SHP77 treated with DMSO at 0.1 percent for 48 hours (cell line): ENCODE data around the gene ZC3H13.

Experiments
- DNase-seq: peaks from one replicate; lab custom pipeline; 2025; lab: John Stamatoyannopoulos, UW

Gene ZC3H13

DNA sequence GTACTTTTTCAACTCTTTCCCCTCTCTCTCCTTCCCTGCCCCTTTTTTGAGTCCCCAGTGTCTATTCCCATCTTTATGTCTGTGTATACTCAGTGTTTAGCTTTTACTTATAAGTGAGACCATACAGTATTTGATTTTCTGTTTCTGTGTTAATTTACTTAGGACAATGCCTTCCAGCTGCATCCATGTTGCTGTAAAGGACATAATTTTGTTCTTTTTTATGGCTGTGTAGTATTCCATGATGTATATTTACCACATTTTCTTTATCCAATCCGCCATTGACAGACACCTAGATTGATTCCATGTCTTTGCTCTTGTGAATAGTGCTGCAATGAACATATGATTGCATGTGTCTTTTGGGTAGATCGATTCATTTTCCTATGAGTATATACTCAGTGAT, 10.7 kb upstream of the ZC3H13 start:
- DNase-seq, result no peak

DNA sequence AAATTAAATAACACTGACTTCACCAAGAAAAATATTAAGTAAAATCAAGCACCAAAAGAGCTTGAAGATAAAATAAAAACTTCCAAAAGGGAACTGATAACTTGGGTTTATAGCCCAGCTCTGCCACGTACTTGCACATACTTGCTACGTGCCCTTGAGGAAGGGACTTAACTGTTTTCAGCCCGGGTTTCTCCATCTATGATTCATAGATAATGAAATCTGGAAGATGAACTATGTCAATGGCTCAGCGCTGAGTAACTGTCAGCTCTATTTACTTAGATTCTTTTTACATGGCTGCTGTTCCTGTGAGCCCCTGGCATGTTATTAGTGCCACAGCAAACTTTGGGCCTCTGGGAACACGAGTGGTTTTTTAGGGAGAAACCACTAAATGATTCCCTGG, 9.6 kb upstream of the ZC3H13 start:
- DNase-seq, result no peak

DNA sequence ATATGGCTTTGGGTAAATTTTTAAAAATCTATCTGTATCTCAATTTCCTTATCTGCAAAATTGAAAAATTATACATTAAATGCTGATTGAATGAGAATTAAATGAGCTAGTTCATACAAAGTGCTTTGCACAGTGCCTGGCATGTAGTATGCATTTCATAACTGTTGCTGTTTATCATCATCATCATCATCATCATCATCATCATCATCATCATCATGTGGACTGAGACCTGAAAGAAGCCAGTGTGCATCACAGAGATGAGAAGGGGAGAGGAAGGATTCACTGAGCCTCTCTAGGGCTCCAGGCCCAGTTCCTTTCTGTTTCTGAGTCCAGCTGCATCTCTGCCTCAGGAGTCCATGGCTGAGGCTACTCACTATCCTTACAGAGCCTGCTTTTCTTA, 6.9 kb upstream of the ZC3H13 start:
- no peak for DNase-seq

DNA sequence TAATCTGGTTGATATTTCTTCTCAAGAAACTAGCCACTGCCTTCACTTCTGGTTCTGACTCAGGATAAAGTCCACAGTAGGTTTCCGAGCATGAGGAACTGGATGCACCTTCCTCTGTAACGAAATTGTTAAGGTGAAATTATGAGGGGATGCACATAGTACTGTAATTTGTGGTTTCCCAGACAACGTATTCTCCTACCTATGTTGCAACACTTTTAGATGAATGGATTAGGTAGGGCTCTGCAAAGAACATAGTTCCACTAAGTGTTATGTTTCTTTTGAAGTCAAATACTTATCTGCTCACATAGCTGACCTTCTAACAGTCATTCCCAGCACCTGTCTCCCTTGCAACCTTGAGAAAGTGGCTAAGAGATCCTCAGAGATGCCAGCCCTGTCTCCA, 5.7 kb upstream of the ZC3H13 start:
- DNase-seq, result no peak

DNA sequence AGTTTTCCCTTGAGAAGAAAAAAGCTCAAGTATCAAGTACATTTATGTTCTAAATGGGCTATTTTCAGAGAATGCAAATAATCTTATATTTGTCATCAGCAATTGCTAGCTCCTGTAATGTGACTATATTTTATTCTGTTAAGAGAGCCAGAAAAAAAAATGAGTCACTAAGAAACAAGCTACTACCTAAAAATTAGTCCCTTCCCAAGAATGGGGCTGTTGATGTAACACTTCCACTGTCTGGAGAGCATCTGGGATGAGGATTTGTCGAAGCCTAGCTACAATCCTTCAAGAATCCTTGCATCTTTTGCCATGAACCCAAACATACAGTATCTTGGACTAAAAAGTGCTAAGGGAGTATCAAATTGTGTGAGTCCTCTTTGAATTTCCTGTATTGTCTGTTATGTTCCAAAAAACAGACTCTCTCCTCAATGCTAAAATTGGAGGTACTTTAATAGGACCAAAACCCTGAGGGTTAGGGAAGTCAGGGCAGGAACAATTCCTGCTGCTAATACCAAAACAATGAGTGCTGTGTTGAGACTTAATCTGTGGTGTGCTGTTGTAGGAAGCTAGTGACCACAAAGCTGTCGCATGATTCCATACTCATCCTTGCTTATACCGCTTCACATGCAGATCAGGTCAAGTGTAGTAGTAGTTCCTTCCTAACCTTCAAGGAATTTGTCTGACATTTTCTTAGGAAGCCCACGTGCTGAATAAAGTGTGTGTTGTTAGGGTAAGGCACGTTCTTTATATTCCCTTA, 4.9 kb upstream of the ZC3H13 start:
- DNase-seq, result no peak

DNA sequence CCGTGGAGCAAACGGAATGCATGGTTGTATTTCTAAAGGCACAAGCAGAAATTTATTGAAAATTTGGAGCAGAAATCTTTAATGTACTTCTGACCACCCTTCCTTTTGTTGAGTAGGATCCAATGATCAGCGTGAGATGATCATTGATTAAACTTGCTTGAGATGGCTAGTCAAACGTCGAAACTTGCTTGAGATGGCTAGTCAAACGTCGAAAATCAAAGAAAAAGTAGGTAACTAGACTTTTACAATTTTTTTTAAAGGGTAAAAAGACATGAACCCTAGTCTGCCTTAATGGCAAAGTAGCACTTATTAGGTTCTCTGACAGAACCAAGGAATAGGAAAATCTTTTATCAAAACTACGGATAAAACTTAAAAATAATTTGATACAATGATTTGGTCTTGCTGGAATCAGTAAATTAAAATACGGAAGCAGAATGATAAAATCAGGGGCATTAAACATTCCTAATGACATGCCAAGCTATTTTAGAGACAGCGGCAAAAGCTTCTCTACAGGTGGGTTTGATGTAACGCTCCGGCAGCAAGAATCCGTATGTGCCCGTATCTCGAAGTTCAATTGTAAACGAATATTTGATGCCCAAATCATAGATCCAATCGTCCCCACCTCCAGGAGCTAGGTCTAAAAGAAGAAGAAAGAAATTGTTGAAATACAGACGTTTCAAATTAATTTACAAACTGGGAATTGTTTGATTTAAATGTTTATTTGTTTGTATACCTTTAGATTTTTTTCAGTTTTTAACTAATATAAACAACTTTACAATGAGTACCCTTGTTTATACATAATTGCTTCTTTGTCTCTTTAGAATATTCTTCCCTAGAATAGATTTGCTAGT, 841 bp upstream of the ZC3H13 start:
- DNase-seq, result no peak

DNA sequence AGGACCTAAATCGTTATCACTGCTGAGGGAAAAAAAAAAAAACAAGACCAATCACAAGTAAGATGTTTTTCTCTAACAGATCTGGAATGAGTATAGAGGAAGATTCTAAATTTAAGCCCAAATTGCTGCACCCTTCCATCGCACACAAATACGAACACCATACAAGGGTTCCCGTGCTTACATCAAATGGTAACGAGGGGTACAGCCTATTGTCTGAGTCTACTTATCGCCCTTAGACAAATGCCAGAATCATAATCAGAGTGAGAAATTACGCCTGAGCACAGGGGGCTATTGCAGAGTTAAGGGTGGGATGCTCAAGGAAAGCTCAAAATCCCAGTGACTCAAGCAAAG, 603 bp downstream of the ZC3H13 start:
- DNase-seq, result no peak

DNA sequence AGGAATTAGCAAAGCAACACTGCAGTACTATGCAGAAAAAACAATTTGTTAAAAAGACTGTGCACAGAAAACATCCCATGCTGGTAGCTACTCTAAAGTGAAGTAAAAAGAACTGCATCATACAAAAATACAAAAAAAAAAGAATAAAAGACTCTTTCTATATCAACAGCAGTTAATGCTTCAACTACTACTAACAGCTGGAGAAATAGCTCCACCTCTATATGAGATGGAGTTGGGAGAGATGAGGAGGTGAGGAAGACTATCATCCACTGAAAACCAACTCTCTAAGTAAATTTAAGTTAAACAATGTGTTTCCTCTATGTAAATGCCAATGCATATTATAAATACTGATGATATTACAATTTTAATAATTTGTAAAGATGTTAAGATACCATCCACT, 1.8 kb downstream of the ZC3H13 start:
- no peak for DNase-seq

DNA sequence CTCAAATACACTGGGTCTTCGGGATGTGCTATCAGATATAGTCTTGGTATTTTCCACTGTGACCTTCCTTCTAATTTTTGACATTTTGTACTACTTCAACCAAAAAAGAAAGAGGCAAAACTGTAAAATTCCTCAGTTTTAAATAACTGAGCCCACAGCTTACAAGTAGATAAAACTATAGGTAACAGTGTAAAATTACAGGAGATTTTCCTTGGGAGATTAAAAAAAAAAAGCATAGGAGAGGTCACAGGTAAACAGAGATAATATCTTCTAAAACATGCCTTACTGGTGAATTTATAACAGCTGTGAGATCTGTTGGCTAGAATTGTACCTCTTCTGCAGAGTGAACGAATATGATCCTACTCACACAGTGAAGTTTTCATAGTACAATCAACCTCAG, 7.1 kb downstream of the ZC3H13 start:
- no peak for DNase-seq

DNA sequence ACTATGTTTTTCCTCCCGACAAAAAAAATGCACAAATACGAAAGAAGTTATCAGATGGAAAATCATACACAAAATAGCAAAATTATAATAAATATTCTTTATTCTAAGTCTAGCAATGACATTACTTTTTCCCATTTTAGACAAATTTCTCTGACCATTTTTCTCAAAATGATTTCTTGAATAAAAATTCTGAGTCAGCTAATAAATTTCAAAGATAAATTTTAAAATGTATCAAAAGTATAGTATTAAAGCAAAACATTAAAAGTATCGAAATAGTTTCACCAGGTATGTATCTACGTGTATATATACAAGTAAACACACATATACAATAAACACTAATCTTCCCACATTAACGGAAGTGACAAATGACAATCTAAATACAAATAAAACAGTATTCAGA, 8.9 kb downstream of the ZC3H13 start:
- no peak for DNase-seq

DNA sequence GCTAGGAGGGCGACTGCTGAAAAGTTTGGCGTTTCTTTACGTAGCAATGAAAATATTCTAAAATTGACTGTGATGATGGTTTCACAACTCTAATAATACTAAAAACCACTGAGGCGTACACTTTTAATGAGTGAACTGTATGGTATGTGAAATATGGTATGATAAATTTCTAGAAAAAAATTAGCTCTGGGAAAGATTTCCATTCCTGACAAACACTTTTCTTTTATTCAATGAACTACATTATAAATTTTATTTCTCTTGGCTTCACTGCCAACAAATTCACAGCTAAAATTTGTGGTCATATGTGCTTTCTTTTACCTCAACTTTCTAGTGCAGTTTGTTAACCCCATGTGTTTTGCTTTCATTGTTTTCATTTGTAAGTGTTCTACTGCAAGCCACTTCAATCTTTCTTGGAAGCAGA, 11.1 kb downstream of the ZC3H13 start:
- no peak for DNase-seq

DNA sequence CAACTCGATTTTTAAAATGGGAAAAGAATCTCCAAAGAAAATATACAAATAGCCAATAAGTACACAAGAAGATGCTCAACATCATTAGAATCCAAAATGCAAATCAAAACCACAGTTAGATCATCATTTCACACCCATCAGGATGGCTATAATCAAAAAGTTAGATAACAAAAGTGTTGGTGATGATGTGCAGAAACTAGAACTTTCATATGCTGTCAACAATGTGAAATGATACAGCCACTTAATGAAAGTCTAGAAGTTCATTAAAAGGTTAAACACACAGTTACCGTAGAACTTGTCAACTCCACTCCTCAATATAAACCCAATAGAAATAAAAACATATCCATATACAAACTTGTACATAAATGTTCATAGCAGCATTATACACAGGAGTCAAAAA, 11.8 kb downstream of the ZC3H13 start:
- no peak for DNase-seq

DNA sequence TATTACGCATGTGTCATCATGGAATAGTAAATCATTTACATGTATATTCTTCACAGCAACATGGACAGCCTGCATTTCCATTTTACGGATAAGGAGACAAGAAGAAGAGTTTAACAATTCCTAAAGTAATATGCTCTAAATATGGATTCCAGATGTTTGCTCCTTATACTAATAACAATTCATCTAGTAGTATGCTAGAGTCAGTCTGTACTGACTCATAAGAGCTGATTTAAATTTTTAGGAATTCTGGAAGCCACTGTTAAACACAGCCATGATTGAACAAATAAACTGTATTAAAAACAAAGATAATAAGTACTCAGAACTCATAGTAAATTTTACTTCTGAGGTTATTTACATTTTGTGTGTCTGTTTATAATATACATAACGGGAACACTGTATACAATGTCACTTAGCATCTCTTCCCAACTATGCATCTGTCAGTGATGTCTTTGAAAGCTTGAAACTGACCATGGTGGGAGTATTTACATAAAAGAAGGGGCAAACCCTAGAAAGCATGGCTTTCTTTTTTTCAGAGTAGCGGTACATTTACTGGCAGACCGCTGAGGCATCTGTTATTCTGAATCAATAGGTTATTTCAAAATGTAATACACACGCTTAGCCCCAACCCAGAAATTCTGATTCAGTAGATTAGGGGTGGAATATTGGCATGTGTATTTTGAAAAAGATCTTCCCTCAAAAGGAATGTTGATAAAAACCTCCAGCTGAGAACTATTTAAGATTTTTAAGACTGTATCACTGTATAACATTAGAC, 12.9 kb downstream of the ZC3H13 start:
- no peak for DNase-seq

DNA sequence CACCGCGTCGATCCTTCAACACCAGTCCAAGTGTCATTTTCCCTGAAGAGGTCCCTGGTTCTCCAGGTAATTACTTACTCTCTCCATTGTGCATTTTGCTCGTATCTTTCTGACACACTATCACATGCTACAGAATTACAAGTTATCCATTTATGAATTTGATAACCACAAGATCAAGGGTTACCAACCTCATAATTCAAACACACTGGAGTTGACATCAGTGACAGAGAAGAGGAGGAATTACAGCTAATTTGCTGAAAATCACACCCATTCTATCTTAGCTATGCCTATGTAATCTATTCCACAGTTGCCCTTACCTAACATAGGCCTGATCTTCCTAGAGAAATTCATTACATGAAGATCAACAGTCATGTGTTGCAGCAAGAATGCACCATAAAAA, 14.2 kb downstream of the ZC3H13 start:
- DNase-seq, result no peak

DNA sequence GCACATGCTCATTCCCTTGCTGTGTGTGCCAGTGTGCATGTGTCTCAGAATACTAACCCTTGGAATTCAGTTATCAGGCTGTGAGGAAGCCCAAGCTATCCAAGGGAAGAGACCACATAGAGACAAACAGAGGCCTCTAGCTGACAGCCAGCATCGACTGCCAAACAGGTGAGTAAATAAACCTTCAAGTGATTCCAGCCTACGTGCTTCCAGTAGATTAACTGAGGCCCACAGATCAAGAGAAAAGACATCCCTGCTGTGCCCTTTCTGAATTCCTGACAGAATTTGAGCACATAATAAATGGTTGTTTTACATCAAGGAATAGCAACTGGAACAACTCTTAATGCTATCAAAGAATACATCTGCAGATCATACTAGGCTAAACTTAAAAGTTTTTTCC, 17.5 kb downstream of the ZC3H13 start:
- peak; percentile 38 for DNase-seq

DNA sequence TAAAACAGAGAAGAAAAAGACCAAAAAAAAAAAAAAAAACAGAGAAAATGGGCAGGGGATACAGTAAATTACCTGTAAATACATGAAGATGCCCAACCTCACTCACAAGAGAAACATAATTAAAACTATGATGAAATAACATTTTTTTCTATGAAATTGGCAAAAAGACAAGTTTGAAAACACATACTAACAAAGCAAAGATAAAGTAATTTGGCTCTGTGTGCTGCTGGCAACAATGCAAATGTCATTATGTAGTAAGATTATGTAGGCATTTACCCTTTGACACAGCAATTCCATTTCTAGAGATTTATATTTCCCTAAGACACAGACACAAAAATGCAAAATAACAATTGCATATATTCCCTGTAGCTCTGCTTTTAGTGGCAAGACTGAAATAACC, 20.2 kb downstream of the ZC3H13 start:
- no peak for DNase-seq

DNA sequence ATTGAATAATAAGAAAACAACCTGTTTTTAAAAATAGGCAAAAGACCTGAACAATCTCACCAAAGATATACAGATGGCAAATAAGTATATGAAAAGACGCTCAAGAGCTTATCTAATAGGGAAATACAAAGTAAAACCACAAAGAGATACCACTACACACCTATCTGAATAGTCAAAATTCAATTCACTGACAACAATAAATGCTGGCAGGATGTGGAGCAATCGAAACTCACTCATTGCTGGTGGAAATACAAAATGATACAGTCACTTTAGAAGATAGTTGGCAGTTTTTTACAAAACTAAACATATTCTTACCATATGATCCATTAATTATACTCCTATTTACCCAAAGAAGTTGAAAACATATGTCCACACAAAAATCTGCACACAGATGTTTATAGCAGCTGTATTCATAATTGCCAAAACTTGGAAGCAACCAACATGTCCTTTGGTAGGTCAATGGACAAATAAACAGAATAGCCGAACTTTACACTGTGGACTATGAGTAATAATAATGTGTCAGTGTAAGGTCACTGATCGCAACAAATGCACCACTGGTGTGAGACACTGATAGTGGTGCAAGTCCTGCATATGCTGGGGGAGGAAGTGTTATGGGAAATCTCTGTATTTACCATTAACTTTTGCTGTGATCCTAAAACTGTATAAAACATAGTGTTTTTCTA, 20.8 kb downstream of the ZC3H13 start:
- DNase-seq, result no peak

DNA sequence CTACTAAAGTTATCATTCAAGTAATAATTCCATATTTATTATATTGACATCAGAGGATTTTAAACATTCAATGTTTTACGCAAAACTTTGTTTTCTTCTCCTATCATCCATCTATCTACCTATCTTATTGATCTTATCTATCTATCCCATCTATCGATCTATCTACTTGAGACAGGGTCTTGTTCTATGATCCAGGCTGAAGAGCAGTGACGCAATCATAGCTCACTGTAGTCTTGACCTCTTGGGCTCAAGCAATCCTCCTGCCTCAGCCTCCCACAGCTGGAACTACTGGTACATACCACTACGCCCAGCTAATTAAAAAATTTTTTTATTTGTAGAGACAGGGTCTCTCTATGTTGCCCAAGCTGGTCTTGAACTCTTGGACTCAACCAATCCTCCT, 27.4 kb downstream of the ZC3H13 start:
- DNase-seq, result no peak

DNA sequence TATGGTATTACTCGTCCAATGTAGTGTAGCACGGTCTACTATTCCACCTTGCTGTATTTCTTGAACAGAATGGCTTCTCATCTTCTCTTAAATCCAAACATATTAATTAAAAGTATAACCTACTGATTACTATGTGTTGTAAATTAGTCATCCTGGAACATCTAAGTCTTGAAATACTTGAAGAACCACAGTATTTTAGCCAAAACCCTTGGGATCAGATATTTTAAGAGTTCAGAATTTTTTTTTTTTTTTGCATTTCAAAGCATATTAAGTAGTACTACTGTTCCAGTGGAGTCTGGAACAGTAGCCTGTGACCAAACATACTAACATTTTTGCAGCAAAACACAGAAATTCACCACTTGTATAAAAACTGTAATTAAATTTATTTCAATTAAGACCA, 30.1 kb downstream of the ZC3H13 start:
- no peak for DNase-seq

DNA sequence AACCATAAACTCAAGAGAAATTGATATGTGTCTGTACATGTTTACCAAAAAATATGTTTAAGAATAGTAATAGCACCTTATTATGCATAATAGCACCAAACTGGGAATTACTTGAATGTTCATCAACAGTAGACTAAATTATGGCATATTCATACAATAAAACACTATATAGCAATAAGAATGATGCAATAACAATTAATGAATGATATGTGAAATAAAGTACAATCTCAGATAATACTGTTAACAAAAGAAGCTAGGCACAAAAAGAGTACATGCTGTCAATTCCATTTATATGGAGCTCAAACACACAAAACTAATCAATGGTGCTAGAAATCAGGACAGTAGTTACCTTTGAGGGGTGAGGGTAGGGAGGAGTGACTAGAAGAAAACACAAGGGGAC, 36.3 kb downstream of the ZC3H13 start:
- no peak for DNase-seq

DNA sequence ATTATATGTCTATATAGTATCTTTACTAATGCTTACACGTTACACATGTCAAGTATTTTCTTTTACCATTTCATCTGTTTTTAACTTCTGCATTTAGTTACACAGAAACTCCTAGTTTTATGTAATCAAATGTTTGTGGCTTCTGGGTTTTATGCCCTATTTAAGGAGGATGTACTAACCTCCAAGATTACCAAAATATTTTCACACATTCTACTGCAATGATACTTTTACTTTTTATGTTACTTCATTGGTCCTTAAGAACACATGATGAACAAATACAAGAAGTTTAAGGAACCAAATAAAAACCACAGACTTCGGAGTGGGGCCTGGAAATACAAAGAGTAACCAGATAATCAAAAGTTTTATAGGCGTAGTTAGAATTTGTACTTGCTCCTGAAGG, 37.2 kb downstream of the ZC3H13 start:
- DNase-seq, result no peak

DNA sequence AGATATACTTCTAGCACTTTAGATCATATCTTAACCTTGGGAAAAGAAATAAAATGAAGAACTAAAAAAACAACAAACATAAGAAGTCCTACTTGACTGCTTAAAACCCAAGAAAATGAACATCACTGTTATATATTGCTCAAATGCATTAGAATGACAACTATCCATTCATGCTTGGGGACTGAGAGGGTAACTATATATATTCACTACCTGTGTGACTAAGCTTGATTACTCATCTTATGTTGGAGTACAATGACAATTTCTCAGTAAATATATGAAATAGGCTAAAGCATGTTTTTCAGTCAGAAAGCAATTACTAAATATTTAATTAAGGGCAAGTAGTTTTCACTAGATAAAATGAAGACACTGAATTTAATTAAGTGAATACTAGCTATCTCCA, 40.1 kb downstream of the ZC3H13 start:
- no peak for DNase-seq
